Calu3 (cell line): Measurements from ENCODE around the gene UBN1. TPM values are rescaled to one million over a fixed set of nuclear protein-coding genes. Genes with fewer than 3 reads are reported as not detected.

Source experiments
- BruUV-seq: library from RNA; stranded (reverse); fragments of 400-500 nt; replicated peaks from 2 replicates; lab custom pipeline; 2021; lab: Mats Ljungman, UMichigan
- CTCF ChIA-PET: fragments of 300-600 bp; sonication (Branson Sonifier 250); formaldehyde crosslinking; loops from one replicate; lab custom pipeline; 2022; ENCODE audit warnings: antibody characterized with exemption; lab: Charles Lee
- DNase-seq: peaks from one replicate; pipeline ENCODE4 v3.0.0; 2022
- H3K27ac Mint-ChIP-seq: one replicate; pipeline ENCODE4 v1.8.0; 2022; ENCODE audit warnings: mixed read lengths; ENCODE audit not compliant: unreplicated experiment
- H3K27me3 Mint-ChIP-seq: one replicate; pipeline ENCODE4 v1.8.0; 2022; ENCODE audit warnings: mixed read lengths; ENCODE audit not compliant: unreplicated experiment
- H3K36me3 Mint-ChIP-seq: one replicate; pipeline ENCODE4 v1.8.0; 2022; ENCODE audit warnings: mild to moderate bottlenecking, moderate library complexity, mixed read lengths; ENCODE audit not compliant: insufficient read depth, unreplicated experiment
- H3K4me1 Mint-ChIP-seq: one replicate; pipeline ENCODE4 v1.8.0; 2022; ENCODE audit warnings: mild to moderate bottlenecking, low read depth, mixed read lengths; ENCODE audit not compliant: unreplicated experiment
- H3K4me3 Mint-ChIP-seq: one replicate; pipeline ENCODE4 v1.8.0; 2022; ENCODE audit warnings: mild to moderate bottlenecking, low read depth, moderate library complexity, mixed read lengths; ENCODE audit not compliant: unreplicated experiment
- H3K9me3 Mint-ChIP-seq: one replicate; pipeline ENCODE4 v1.8.0; 2022; ENCODE audit warnings: low read depth, mixed read lengths; ENCODE audit not compliant: unreplicated experiment
- intact Hi-C: fragments of 100-400 bp; cut with micrococcal nuclease; formaldehyde crosslinking; loops from one replicate; pipeline ENCODE4 v1.10.0; 2022; ENCODE audit not compliant: unreplicated experiment
- total RNA-seq: library from RNA; stranded (reverse); gene quantifications from 2 replicates; pipeline ENCODE4 v1.2.3, GENCODE V29; 2022
- TF ChIP-seq, protein P1 (sequence below): fragments of 200-600 bp; IDR thresholded peaks from one replicate; pipeline ENCODE4 v1.8.0; 2022; ENCODE audit warnings: antibody characterized with exemption; ENCODE audit not compliant: unreplicated experiment

Gene UBN1
- total RNA-seq, 1 experiment from 2014 or later: 50.5 TPM

DNA sequence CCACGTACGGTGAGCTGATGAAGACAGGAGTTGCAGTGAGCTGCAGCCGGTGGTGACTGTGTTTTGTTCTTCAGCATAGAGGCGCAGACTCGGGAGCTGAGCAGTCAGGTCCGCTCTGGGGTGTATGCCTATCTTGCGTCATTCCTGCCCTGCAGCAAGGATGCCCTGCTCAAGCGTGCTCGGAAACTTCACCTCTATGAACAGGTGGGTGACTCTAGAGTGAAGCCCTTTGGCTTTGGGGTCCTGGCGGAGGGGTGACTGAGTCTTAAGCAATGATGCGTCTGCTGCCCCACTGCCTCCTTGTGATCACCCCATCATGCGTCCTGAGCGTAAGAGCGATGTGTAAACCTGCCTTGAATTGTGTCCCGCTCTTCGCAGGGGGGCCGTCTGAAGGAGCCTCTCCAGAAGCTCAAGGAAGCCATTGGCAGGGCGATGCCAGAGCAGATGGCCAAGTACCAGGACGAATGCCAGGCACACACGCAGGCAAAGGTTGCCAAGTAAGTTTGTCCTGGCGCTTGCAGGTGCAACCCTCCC lies 22.9 kb downstream of the UBN1 start:
- Mint-ChIP-seq H3K4me3 (no peak overlapping the region), H3K27ac (no peak overlapping the region), H3K36me3 (peaks cover 52% of the 10 kb centered on the region), H3K27me3 (no peaks in the 10 kb centered on the region), H3K4me1 (peaks cover 41% of the 10 kb centered on the region), H3K9me3 (no peaks in the 10 kb centered on the region)
- TF ChIP-seq, protein P1, sequence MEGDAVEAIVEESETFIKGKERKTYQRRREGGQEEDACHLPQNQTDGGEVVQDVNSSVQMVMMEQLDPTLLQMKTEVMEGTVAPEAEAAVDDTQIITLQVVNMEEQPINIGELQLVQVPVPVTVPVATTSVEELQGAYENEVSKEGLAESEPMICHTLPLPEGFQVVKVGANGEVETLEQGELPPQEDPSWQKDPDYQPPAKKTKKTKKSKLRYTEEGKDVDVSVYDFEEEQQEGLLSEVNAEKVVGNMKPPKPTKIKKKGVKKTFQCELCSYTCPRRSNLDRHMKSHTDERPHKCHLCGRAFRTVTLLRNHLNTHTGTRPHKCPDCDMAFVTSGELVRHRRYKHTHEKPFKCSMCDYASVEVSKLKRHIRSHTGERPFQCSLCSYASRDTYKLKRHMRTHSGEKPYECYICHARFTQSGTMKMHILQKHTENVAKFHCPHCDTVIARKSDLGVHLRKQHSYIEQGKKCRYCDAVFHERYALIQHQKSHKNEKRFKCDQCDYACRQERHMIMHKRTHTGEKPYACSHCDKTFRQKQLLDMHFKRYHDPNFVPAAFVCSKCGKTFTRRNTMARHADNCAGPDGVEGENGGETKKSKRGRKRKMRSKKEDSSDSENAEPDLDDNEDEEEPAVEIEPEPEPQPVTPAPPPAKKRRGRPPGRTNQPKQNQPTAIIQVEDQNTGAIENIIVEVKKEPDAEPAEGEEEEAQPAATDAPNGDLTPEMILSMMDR: no peak
- CTCF ChIA-PET: interaction anchor here (0.7 kb wide), 1 partner anchor 66 kb away, joined by 3 read pairs; no protein-coding TSS in a partner anchor
- intact Hi-C loops: no loop called here
- no TSS peak for BruUV-seq
- DNase-seq: no peak

DNA sequence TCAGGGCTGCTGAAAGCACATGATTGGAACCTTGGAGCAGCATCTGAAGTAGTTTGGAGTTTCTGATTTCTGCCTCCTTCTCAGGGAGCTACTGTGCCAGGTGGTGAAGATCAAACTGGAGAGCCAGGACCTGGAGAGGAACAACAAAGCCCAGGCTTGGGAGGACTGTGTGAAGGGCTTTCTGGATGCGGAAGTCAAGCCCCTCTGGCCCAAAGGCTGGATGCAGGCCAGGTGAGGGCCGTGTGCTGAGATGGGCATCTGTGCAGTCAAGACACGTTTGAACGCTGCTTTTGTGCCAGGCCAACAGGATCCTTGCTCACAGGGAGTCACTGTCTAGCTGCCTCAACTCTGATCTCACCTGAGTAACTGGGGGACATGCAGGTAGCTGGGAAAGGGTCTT lies 23.8 kb downstream of the UBN1 start:
- BruUV-seq: no TSS peak
- intact Hi-C loops: no loop called here
- no peak overlapping the region for H3K27ac Mint-ChIP-seq
- H3K27me3 Mint-ChIP-seq: no peaks in the 10 kb centered on the region
- H3K9me3 Mint-ChIP-seq: no peaks in the 10 kb centered on the region
- peaks cover 61% of the 10 kb centered on the region for H3K36me3 Mint-ChIP-seq
- peaks cover 41% of the 10 kb centered on the region for H3K4me1 Mint-ChIP-seq
- H3K4me3 Mint-ChIP-seq: no peak overlapping the region
- no peak for DNase-seq
- CTCF ChIA-PET: no interaction called here
- TF ChIP-seq, protein P1: no peak

DNA sequence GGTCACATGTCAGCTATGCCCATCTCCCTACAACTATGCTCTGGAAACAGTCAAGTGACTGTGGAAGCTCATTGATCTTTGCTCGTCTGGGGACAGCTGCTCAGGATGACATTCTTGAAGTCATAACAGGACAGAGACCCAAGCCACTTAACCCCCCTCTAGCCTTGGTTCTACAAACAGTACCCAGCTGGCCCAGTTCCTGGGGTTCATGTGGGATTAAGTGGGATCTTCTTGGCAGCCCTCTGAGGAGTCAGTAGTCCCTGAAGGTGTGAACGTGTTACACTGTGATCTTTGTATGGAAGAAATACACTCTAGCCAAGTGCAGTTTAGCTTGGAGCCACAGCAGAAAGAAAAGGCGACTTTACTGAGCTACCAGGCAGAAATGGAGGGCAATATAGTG lies 25.8 kb downstream of the UBN1 start:
- CTCF ChIA-PET: no interaction called here
- TF ChIP-seq, protein P1: no peak
- intact Hi-C loops: no loop called here
- DNase-seq: no peak
- no peaks in the 10 kb centered on the region for H3K9me3 Mint-ChIP-seq
- H3K27ac Mint-ChIP-seq: no peak overlapping the region
- H3K36me3 Mint-ChIP-seq: peaks cover 66% of the 10 kb centered on the region
- no peak overlapping the region for H3K4me3 Mint-ChIP-seq
- BruUV-seq: no TSS peak
- no peaks in the 10 kb centered on the region for H3K27me3 Mint-ChIP-seq
- peaks cover 35% of the 10 kb centered on the region for H3K4me1 Mint-ChIP-seq

DNA sequence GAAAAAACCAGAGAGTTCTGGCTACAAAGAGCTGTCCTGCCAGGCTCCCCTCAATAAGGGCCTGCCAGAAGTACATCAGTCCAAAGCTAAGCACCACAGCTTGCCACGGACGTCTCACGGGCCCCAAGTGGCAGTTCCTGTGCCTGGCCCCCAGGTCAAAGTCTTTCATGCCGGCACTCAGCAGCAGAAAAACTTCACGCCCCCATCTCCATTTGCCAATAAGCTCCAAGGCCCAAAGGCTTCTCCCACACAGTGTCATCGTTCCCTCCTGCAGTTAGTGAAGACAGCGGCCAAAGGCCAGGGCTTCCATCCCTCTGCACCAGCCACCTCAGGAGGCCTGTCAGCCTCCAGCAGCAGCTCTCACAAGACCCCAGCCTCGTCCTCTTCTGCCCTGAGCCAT lies 27.4 kb downstream of the UBN1 start:
- intact Hi-C loops: no loop called here
- DNase-seq: no peak
- Mint-ChIP-seq H3K36me3 (peaks cover 70% of the 10 kb centered on the region), H3K27me3 (no peaks in the 10 kb centered on the region), H3K4me3 (no peak overlapping the region), H3K9me3 (no peaks in the 10 kb centered on the region), H3K4me1 (peaks cover 19% of the 10 kb centered on the region), H3K27ac (peak overlapping the region; percentile 70)
- BruUV-seq: TSS peak; percentile 14
- CTCF ChIA-PET: no interaction called here
- TF ChIP-seq, protein P1: no peak
